Measurements from ENCODE around the gene PCCA.

DNA sequence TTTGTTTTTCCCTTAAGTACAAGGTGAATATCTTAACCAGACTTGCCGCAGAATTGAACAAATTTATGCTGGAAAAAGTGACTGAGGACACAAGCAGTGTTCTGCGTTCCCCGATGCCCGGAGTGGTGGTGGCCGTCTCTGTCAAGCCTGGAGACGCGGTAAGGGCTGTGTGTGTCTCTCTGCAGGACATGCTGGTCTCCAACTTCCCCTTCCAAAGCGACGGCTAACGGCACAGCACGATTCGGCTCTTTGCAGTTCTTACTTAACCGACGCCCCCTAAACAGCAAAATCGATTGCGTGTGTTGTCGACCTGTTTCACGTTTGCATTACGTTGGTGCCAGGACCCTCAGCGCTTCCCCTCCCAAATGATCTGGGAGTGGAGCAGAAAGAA lies 426.5 kb downstream of the PCCA start:
- TF ChIP-seq, protein P1, sequence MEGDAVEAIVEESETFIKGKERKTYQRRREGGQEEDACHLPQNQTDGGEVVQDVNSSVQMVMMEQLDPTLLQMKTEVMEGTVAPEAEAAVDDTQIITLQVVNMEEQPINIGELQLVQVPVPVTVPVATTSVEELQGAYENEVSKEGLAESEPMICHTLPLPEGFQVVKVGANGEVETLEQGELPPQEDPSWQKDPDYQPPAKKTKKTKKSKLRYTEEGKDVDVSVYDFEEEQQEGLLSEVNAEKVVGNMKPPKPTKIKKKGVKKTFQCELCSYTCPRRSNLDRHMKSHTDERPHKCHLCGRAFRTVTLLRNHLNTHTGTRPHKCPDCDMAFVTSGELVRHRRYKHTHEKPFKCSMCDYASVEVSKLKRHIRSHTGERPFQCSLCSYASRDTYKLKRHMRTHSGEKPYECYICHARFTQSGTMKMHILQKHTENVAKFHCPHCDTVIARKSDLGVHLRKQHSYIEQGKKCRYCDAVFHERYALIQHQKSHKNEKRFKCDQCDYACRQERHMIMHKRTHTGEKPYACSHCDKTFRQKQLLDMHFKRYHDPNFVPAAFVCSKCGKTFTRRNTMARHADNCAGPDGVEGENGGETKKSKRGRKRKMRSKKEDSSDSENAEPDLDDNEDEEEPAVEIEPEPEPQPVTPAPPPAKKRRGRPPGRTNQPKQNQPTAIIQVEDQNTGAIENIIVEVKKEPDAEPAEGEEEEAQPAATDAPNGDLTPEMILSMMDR (conservative IDR thresholded peaks at IDR 0.05), result no peak
- no peak for TF ChIP-seq EZH2 (IDR thresholded peaks at IDR 0.05; ENCODE audit: low read depth)

All from PC-9 (cell line).